Caco-2 (cell line): ENCODE measurements around the gene HOXB2. TPM values are rescaled to one million over a fixed set of nuclear protein-coding genes. Genes with fewer than 3 reads are reported as not detected.

ENCODE experiments used
- BruUV-seq: library from RNA; stranded (reverse); fragments of 400-500 nt; replicated peaks from 2 replicates; lab custom pipeline; 2021; lab: Mats Ljungman, UMichigan
- CTCF ChIA-PET: fragments of 300-600 bp; sonication (Branson Sonifier 250); formaldehyde crosslinking; loops from one replicate; lab custom pipeline; 2022; ENCODE audit warnings: antibody characterized with exemption; lab: Charles Lee
- POLR2A ChIA-PET: fragments of 300-600 bp; sonication (Branson Sonifier 250); formaldehyde crosslinking; loops from one replicate; lab custom pipeline; 2022; ENCODE audit warnings: antibody characterized with exemption; lab: Charles Lee
- DNase-seq, 2 experiments: peaks; one replicate each; pipeline versions ENCODE4 v3.0.0 to v3.0.0-alpha.2; 2020 to 2022
- H3K27me3 ChIP-seq: replicated peaks from 2 replicates; pipeline ENCODE4 v1.6.0; 2011; ENCODE audit warnings: low read length; ENCODE audit not compliant: control insufficient read depth, insufficient read depth
- H3K36me3 ChIP-seq: 2 replicates; pipeline ENCODE4 v1.5.1; 2011; ENCODE audit warnings: low read length; ENCODE audit not compliant: control insufficient read depth, insufficient read depth
- H3K4me1 ChIP-seq: fragments of 250-450 bp; sonication (Bioruptor Pico); 2 replicates; pipeline ENCODE4 v1.5.1; 2020; ENCODE audit warnings: mild to moderate bottlenecking
- H3K4me3 ChIP-seq: 2 replicates; pipeline ENCODE4 v1.5.1; 2011; ENCODE audit warnings: low read depth, mild to moderate bottlenecking, control low read depth, low read length
- H3K9me3 ChIP-seq: fragments of 250-450 bp; sonication (Bioruptor Pico); 2 replicates; pipeline ENCODE4 v1.5.1; 2020; ENCODE audit warnings: mild to moderate bottlenecking, moderate library complexity
- H3K27ac Mint-ChIP-seq: one replicate; pipeline ENCODE4 v1.8.0; 2022; ENCODE audit warnings: mixed read lengths; ENCODE audit not compliant: unreplicated experiment
- H3K27me3 Mint-ChIP-seq: one replicate; pipeline ENCODE4 v1.8.0; 2022; ENCODE audit warnings: mixed read lengths; ENCODE audit not compliant: insufficient read depth, unreplicated experiment
- H3K36me3 Mint-ChIP-seq: one replicate; pipeline ENCODE4 v1.8.0; 2022; ENCODE audit warnings: mild to moderate bottlenecking, mixed read lengths; ENCODE audit not compliant: insufficient read depth, unreplicated experiment
- H3K4me1 Mint-ChIP-seq: one replicate; pipeline ENCODE4 v1.8.0; 2022; ENCODE audit warnings: low read depth, mixed read lengths; ENCODE audit not compliant: unreplicated experiment
- H3K4me3 Mint-ChIP-seq: one replicate; pipeline ENCODE4 v1.8.0; 2022; ENCODE audit warnings: mild to moderate bottlenecking, moderate library complexity, mixed read lengths; ENCODE audit not compliant: unreplicated experiment
- H3K9me3 Mint-ChIP-seq: one replicate; pipeline ENCODE4 v1.8.0; 2022; ENCODE audit warnings: mixed read lengths; ENCODE audit not compliant: unreplicated experiment
- intact Hi-C: fragments of 100-400 bp; cut with micrococcal nuclease; formaldehyde crosslinking; loops from one replicate; pipeline ENCODE4 v1.10.0; 2022; ENCODE audit not compliant: unreplicated experiment
- total RNA-seq: library from RNA; stranded (reverse); gene quantifications from 2 replicates; pipeline ENCODE4 v1.2.3, GENCODE V29; 2022
- TF ChIP-seq, protein P1 (sequence below), 2 experiments: fragments of 200-600 bp in 1 of 2; IDR thresholded peaks; 1 replicate in 1 of 2; 2 replicates in 1 of 2; pipeline versions ENCODE4 v1.5.1 to v1.8.0; 2011 to 2022; ENCODE audit warnings: antibody characterized with exemption in 1 of 2, control low read depth in 1 of 2, inconsistent platforms in 1 of 2, low read depth in 1 of 2, low read length in 1 of 2, mild to moderate bottlenecking in 1 of 2, moderate library complexity in 1 of 2; ENCODE audit not compliant: insufficient read depth in 1 of 2, severe bottlenecking in 1 of 2, unreplicated experiment in 1 of 2

Gene HOXB2
- total RNA-seq, 1 experiment from 2014 or later = 1.1 TPM

DNA sequence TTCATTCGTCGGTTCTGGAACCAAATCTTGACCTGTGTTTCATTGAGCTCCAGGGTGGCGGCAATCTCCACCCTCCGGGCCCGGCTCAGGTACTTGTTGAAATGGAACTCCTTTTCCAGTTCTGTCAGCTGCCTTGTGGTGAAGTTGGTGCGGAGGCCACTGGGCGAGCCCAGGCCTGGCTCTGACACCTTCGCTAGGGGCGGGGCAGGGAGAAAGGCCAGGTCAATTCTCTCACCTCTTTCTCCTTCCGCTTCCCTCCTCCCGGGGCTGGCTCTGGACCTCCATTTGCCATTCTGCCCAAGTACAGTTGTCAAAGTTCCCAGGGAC is 15.3 kb downstream of the HOXB2 start:
- no TSS peak for BruUV-seq
- H3K27me3 ChIP-seq = no peaks in the 10 kb centered on the region
- no peak overlapping the region for H3K27ac Mint-ChIP-seq
- H3K36me3 Mint-ChIP-seq = no peaks in the 10 kb centered on the region
- DNase-seq = no peak
- no peak overlapping the region for H3K4me3 Mint-ChIP-seq
- no peak overlapping the region for H3K4me3 ChIP-seq
- intact Hi-C loops = no loop called here
- ChIA-PET CTCF (interaction anchor here (1.1 to 2.5 kb wide), 3 partner anchors 25 to 37 kb away, joined by 3 to 5 read pairs (median 4); no protein-coding TSS in a partner anchor), POLR2A (no interaction called here)
- H3K9me3 Mint-ChIP-seq = no peaks in the 10 kb centered on the region
- H3K36me3 ChIP-seq = no peaks in the 10 kb centered on the region
- TF ChIP-seq, protein P1, sequence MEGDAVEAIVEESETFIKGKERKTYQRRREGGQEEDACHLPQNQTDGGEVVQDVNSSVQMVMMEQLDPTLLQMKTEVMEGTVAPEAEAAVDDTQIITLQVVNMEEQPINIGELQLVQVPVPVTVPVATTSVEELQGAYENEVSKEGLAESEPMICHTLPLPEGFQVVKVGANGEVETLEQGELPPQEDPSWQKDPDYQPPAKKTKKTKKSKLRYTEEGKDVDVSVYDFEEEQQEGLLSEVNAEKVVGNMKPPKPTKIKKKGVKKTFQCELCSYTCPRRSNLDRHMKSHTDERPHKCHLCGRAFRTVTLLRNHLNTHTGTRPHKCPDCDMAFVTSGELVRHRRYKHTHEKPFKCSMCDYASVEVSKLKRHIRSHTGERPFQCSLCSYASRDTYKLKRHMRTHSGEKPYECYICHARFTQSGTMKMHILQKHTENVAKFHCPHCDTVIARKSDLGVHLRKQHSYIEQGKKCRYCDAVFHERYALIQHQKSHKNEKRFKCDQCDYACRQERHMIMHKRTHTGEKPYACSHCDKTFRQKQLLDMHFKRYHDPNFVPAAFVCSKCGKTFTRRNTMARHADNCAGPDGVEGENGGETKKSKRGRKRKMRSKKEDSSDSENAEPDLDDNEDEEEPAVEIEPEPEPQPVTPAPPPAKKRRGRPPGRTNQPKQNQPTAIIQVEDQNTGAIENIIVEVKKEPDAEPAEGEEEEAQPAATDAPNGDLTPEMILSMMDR (IDR thresholded peaks at IDR 0.05; ENCODE audit: insufficient read depth in 1 of 2, low read depth in 1 of 2, low read length in 1 of 2, severe bottlenecking in 1 of 2, unreplicated experiment in 1 of 2) = no peak
- no peaks in the 10 kb centered on the region for H3K27me3 Mint-ChIP-seq
- no peaks in the 10 kb centered on the region for H3K9me3 ChIP-seq
- peaks cover 23% of the 10 kb centered on the region for H3K4me1 ChIP-seq
- H3K4me1 Mint-ChIP-seq = no peaks in the 10 kb centered on the region

DNA sequence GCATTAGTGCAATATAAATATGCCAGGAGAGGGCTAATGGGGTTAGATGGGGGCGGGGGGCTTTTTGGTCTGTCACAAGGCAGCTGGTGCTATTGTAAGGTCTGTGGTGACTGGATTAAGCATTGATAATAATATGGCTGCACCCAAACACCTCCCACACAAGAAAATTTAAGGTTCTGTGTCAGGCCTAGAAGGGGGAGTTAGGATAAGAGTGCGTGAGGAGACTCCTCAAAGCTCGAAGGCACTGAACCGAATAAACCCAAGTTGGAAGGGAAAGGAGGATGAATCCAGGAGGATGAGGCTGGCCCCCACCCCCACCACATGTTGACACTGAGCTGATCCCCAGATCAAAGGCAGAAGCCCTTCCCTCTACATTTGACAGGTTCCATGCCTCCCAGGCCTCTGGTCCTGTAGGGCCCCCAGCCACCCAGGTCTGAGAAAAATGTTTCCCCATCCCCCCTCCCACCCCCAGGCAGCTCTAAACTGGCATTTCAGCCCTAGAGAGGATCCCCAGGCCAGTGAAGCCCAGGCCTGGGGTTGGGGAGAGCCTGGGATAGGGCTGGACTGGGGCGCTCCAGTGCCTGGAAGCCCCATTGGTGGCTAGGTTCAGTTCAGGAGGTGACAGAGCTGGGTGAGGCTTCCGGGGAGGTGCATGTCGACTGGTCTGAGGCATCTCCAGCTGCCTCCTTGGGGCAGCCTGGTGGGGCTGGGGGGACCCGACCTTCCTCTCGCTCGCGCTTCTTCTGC is 15.8 kb downstream of the HOXB2 start:
- Histone ChIP-seq H3K4me3 (no peak overlapping the region), H3K4me1 (peaks cover 23% of the 10 kb centered on the region), H3K9me3 (no peaks in the 10 kb centered on the region), H3K27me3 (no peaks in the 10 kb centered on the region), H3K36me3 (no peaks in the 10 kb centered on the region)
- no TSS peak for BruUV-seq
- ChIA-PET CTCF (interaction anchor here (0.7 to 1.1 kb wide), 3 partner anchors 26 to 60 kb away, joined by 3 to 4 read pairs (median 3); no protein-coding TSS in a partner anchor), POLR2A (no interaction called here)
- Mint-ChIP-seq H3K4me1 (no peaks in the 10 kb centered on the region), H3K36me3 (no peaks in the 10 kb centered on the region), H3K27me3 (no peaks in the 10 kb centered on the region), H3K4me3 (no peak overlapping the region), H3K9me3 (no peaks in the 10 kb centered on the region), H3K27ac (no peak overlapping the region)
- TF ChIP-seq, protein P1 (IDR thresholded peaks at IDR 0.05; ENCODE audit: insufficient read depth in 1 of 2, low read depth in 1 of 2, low read length in 1 of 2, severe bottlenecking in 1 of 2, unreplicated experiment in 1 of 2) = no peak
- intact Hi-C loops = no loop called here
- no peak for DNase-seq

DNA sequence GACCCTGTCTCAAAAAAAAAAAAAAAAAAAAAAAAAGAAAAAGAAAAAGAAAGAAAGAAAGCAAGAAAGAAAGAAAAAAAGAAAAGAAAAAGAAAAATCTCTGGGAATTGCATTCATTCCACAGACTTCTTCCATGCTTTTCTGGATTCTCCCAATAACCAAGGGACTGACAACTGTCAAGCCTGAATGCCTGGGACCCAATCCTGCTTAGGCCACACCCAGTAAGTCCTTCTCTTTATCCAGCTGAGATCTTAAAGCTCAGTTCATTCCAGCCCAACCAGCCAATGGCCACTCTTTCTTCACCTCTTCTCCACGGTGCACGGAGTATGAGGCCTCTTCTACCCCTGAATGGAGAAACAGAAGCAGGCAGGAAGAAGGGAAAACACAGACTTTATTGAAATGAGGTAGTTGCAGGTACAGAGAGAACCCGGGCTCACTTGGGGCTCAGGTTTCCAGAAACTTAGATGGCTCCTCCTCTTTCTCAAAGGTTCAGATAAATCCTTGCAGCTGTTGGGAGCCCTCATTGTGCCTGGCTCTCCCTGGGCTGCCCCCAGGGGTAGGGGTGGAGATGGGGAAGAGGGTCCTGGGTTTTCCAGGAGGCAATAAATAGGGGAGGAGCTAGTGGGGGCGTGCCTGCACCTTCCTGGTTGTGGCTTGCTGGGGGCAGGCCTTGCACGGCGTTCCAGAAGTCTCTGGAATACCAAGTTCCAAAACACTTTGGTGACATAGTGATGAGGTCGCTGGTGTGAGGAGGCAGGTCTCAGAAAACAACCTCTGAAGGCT is 16.6 kb downstream of the HOXB2 start:
- H3K9me3 ChIP-seq = no peaks in the 10 kb centered on the region
- Mint-ChIP-seq H3K36me3 (no peaks in the 10 kb centered on the region), H3K9me3 (no peaks in the 10 kb centered on the region), H3K4me3 (no peak overlapping the region), H3K27me3 (no peaks in the 10 kb centered on the region), H3K27ac (no peak overlapping the region), H3K4me1 (no peaks in the 10 kb centered on the region)
- intact Hi-C loops = no loop called here
- TF ChIP-seq, protein P1 (IDR thresholded peaks at IDR 0.05; ENCODE audit: insufficient read depth in 1 of 2, low read depth in 1 of 2, low read length in 1 of 2, severe bottlenecking in 1 of 2, unreplicated experiment in 1 of 2) = no peak
- H3K27me3 ChIP-seq = no peaks in the 10 kb centered on the region
- peaks cover 23% of the 10 kb centered on the region for H3K4me1 ChIP-seq
- CTCF ChIA-PET = interaction anchor here (0.7 to 1.1 kb wide), 2 partner anchors 27 to 61 kb away, joined by 3 to 4 read pairs; no protein-coding TSS in a partner anchor
- DNase-seq = no peak
- H3K36me3 ChIP-seq = no peaks in the 10 kb centered on the region
- POLR2A ChIA-PET = no interaction called here
- no peak overlapping the region for H3K4me3 ChIP-seq
- BruUV-seq = no TSS peak
